ENCODE results near the gene PLEKHA6. TPM values are rescaled to one million over a fixed set of nuclear protein-coding genes. Genes with fewer than 3 reads are reported as not detected.
A peak's percentile ranks its signal among the peaks of the same experiment; 100 is the strongest.

Gene PLEKHA6
- total and polyA plus RNA-seq, 2 experiments from 2014 or later: 2.8 to 6.2 TPM

GRCh38 chr1:204198348-204199340 lies 161.1 kb downstream of the PLEKHA6 start:
- no peaks in the 10 kb centered on the region for H3F3A ChIP-seq (replicated peaks; ENCODE audit: low read depth)
- H3K9me3 Mint-ChIP-seq: no peaks in the 10 kb centered on the region; the same call in 2 of the 3 replicates
- H3K9me2 ChIP-seq (ENCODE audit: insufficient read depth): no peaks in the 10 kb centered on the region
- no peaks in the 10 kb centered on the region for H3K27me3 ChIP-seq (ENCODE audit: insufficient read depth)
- no peak overlapping the region for H3K4me3 ChIP-seq
- no peak overlapping the region for H2AFZ ChIP-seq
- H3K27ac ChIP-seq (ENCODE audit: low read depth): no peak overlapping the region
- peaks cover 10% of the 10 kb centered on the region; the same call in 2 of the 3 replicates for H3K4me1 Mint-ChIP-seq
- DNase-seq (ENCODE audit: low spot score) (peak; percentile 68), ATAC-seq (peak; percentile 38)
- no peaks in the 10 kb centered on the region; the same call in 1 of the 2 replicates for H3K4me1 ChIP-seq (ENCODE audit: insufficient read depth)
- H3K4me3 Mint-ChIP-seq: no peak overlapping the region; the same call in 2 of the 3 replicates
- peaks cover 5% of the 10 kb centered on the region for H3K27me3 Mint-ChIP-seq (ENCODE audit: insufficient read depth, low read depth, poor library complexity)
- H4K20me1 ChIP-seq (replicated peaks; ENCODE audit: insufficient read depth): no peaks in the 10 kb centered on the region; the same call in 1 of the 2 replicates
- no peak overlapping the region; the same call in 1 of the 2 replicates for H3K4me2 ChIP-seq
- TF ChIP-seq EZH2 (IDR thresholded peaks at IDR 0.05; ENCODE audit: low read depth, unreplicated experiment): no peak
- no peak for TF ChIP-seq POLR2AphosphoS5 (IDR thresholded peaks at IDR 0.05; ENCODE audit: low read depth)
- TF ChIP-seq JUNB (IDR thresholded peaks at IDR 0.05; ENCODE audit: unreplicated experiment): no peak
- TF ChIP-seq ZNF331 (CRISPR knock-in tag; IDR thresholded peaks at IDR 0.05; ENCODE audit: low read depth): no peak
- TF ChIP-seq, protein P1, sequence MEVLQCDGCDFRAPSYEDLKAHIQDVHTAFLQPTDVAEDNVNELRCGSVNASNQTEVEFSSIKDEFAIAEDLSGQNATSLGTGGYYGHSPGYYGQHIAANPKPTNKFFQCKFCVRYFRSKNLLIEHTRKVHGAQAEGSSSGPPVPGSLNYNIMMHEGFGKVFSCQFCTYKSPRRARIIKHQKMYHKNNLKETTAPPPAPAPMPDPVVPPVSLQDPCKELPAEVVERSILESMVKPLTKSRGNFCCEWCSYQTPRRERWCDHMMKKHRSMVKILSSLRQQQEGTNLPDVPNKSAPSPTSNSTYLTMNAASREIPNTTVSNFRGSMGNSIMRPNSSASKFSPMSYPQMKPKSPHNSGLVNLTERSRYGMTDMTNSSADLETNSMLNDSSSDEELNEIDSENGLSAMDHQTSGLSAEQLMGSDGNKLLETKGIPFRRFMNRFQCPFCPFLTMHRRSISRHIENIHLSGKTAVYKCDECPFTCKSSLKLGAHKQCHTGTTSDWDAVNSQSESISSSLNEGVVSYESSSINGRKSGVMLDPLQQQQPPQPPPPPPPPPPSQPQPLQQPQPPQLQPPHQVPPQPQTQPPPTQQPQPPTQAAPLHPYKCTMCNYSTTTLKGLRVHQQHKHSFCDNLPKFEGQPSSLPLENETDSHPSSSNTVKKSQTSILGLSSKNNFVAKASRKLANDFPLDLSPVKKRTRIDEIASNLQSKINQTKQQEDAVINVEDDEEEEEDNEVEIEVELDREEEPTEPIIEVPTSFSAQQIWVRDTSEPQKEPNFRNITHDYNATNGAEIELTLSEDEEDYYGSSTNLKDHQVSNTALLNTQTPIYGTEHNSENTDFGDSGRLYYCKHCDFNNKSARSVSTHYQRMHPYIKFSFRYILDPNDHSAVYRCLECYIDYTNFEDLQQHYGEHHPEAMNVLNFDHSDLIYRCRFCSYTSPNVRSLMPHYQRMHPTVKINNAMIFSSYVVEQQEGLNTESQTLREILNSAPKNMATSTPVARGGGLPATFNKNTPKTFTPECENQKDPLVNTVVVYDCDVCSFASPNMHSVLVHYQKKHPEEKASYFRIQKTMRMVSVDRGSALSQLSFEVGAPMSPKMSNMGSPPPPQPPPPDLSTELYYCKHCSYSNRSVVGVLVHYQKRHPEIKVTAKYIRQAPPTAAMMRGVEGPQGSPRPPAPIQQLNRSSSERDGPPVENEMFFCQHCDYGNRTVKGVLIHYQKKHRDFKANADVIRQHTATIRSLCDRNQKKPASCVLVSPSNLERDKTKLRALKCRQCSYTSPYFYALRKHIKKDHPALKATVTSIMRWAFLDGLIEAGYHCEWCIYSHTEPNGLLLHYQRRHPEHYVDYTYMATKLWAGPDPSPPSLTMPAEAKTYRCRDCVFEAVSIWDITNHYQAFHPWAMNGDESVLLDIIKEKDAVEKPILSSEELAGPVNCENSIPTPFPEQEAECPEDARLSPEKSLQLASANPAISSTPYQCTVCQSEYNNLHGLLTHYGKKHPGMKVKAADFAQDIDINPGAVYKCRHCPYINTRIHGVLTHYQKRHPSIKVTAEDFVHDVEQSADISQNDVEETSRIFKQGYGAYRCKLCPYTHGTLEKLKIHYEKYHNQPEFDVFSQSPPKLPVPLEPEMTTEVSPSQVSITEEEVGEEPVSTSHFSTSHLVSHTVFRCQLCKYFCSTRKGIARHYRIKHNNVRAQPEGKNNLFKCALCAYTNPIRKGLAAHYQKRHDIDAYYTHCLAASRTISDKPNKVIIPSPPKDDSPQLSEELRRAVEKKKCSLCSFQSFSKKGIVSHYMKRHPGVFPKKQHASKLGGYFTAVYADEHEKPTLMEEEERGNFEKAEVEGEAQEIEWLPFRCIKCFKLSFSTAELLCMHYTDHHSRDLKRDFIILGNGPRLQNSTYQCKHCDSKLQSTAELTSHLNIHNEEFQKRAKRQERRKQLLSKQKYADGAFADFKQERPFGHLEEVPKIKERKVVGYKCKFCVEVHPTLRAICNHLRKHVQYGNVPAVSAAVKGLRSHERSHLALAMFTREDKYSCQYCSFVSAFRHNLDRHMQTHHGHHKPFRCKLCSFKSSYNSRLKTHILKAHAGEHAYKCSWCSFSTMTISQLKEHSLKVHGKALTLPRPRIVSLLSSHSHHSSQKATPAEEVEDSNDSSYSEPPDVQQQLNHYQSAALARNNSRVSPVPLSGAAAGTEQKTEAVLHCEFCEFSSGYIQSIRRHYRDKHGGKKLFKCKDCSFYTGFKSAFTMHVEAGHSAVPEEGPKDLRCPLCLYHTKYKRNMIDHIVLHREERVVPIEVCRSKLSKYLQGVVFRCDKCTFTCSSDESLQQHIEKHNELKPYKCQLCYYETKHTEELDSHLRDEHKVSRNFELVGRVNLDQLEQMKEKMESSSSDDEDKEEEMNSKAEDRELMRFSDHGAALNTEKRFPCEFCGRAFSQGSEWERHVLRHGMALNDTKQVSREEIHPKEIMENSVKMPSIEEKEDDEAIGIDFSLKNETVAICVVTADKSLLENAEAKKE (CRISPR knock-in tag; IDR thresholded peaks at IDR 0.05): no peak
- no peak for TF ChIP-seq NANOG (IDR thresholded peaks at IDR 0.05; ENCODE audit: borderline replicate concordance)
- no peak for TF ChIP-seq STAT1 (IDR thresholded peaks at IDR 0.05; ENCODE audit: unreplicated experiment)
- TF ChIP-seq CTCF (conservative IDR thresholded peaks at IDR 0.05; ENCODE audit: low read depth in 2 of 2): peak; percentile 7 to 49; a peak in 2 of 4 replicates
- no peaks in the 10 kb centered on the region for H3K36me3 ChIP-seq (ENCODE audit: insufficient read depth)
- peak overlapping the region; percentile 22; the same call in 1 of the 2 replicates for H3K27ac Mint-ChIP-seq
- H3K79me2 ChIP-seq (replicated peaks; ENCODE audit: insufficient read depth): no peaks in the 10 kb centered on the region
- no peaks in the 10 kb centered on the region for H3K36me3 Mint-ChIP-seq (ENCODE audit: low read depth)

Data from GM23338 (cell line).